PC-9 (cell line): Measurements from ENCODE around the gene LGALS8. TPM values are rescaled to one million over a fixed set of nuclear protein-coding genes. Genes with fewer than 3 reads are reported as not detected.
"Not testable (repeated sequence)": the region's sequence is repeated elsewhere in the genome, so short reads cannot be mapped to it uniquely, and the experiment has no call there.

Experiments
- BruUV-seq: library from RNA; stranded (reverse); fragments of 400-500 nt; replicated peaks from 2 replicates; lab custom pipeline; 2021; lab: Mats Ljungman, UMichigan
- CTCF ChIA-PET: fragments of 300-600 bp; sonication (Branson Sonifier 250); formaldehyde crosslinking; loops from one replicate; lab custom pipeline; 2022; ENCODE audit warnings: antibody characterized with exemption; lab: Charles Lee
- POLR2A ChIA-PET: fragments of 300-600 bp; sonication (Branson Sonifier 250); formaldehyde crosslinking; loops from one replicate; lab custom pipeline; 2022; ENCODE audit warnings: antibody characterized with exemption; ENCODE audit not compliant: unreplicated experiment; lab: Charles Lee
- DNase-seq, 2 experiments: peaks; one replicate each; pipeline versions ENCODE4 v3.0.0 to v3.0.0-alpha.2; 2015 to 2022; ENCODE audit warnings: mixed read lengths in 1 of 2
- H2AFZ ChIP-seq: fragments of 200-600 bp; sonication (generic); 2 replicates; pipeline ENCODE4 v1.8.1; 2017; ENCODE audit warnings: antibody characterized with exemption
- H3F3A ChIP-seq: fragments of 200-600 bp; sonication (generic); 2 replicates; pipeline ENCODE4 v1.8.1; 2017; ENCODE audit warnings: antibody characterized with exemption, mild to moderate bottlenecking, low read depth; ENCODE audit not compliant: insufficient read depth
- H3K27ac ChIP-seq: fragments of 200-600 bp; sonication (generic); 2 replicates; pipeline ENCODE4 v1.6.1; 2016; ENCODE audit warnings: mixed run types
- H3K27me3 ChIP-seq: fragments of 200-600 bp; sonication (generic); 2 replicates; pipeline ENCODE4 v1.6.1; 2016; ENCODE audit warnings: low read depth, mixed run types; ENCODE audit not compliant: insufficient read depth
- H3K36me3 ChIP-seq: fragments of 200-600 bp; sonication (generic); 2 replicates; pipeline ENCODE4 v1.6.1; 2016; ENCODE audit warnings: low read depth, mixed run types
- H3K4me1 ChIP-seq: fragments of 200-600 bp; sonication (generic); replicated peaks from 2 replicates; pipeline ENCODE4 v1.6.1; 2016; ENCODE audit warnings: mixed run types; ENCODE audit not compliant: insufficient read depth
- H3K4me2 ChIP-seq: fragments of 200-600 bp; sonication (generic); 2 replicates; pipeline ENCODE4 v1.6.1; 2017; ENCODE audit warnings: mixed run types
- H3K4me3 ChIP-seq: fragments of 200-600 bp; sonication (generic); 2 replicates; pipeline ENCODE4 v1.6.1; 2016; ENCODE audit warnings: mixed run types
- H3K79me2 ChIP-seq: fragments of 200-600 bp; sonication (generic); 2 replicates; pipeline ENCODE4 v1.6.1; 2017; ENCODE audit warnings: low read depth, mixed run types
- H3K9me2 ChIP-seq: fragments of 200-600 bp; sonication (generic); 2 replicates; pipeline ENCODE4 v1.8.1; 2017; ENCODE audit warnings: mild to moderate bottlenecking; ENCODE audit not compliant: insufficient read depth
- H3K9me3 ChIP-seq: fragments of 200-600 bp; sonication (generic); 2 replicates; pipeline ENCODE4 v1.8.1; 2016; ENCODE audit warnings: low read depth; ENCODE audit not compliant: insufficient read depth
- H4K20me1 ChIP-seq: fragments of 200-600 bp; sonication (generic); 2 replicates; pipeline ENCODE4 v1.8.1; 2017; ENCODE audit not compliant: insufficient read depth
- EZH2 ChIP-seq: fragments of 200-600 bp; sonication (generic); IDR thresholded peaks from 2 replicates; pipeline ENCODE4 v1.8.0; 2017; ENCODE audit warnings: antibody characterized with exemption, low read depth
- intact Hi-C: fragments of 100-400 bp; cut with micrococcal nuclease; formaldehyde crosslinking; loops from one replicate; pipeline ENCODE4 v1.10.0; 2022; ENCODE audit not compliant: unreplicated experiment
- total RNA-seq: library from RNA; stranded (reverse); gene quantifications from 2 replicates; pipeline ENCODE4 v1.2.3, GENCODE V29; 2021
- TF ChIP-seq, protein P1 (sequence below): fragments of 200-600 bp; sonication (generic); conservative IDR thresholded peaks from 2 replicates; pipeline ENCODE4 v1.6.1; 2017; ENCODE audit warnings: mixed run types, antibody characterized with exemption, mild to moderate bottlenecking, moderate library complexity

The LGALS8 gene
- total RNA-seq, 1 experiment from 2014 or later: 59.2 TPM

DNA sequence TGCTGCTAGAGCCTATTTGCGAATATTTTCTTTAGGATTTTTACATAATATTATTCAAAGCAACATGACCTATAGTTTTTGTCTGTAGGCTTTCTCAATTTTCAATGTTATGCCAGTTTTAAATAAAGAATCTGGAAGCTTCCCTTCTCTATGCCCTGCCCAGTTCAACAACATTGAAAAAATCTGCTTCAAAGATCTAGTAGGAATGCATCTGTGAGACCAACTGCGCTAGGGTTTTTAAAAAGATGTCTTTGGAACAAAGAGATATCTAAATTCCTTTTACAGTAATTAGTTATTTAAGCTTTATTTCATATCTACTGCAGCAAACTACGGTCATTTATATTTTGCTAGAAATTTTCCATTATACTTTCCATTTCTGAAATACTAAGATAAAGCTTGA lies 54.9 kb downstream of the LGALS8 start:
- intact Hi-C loops: no loop called here
- BruUV-seq: no TSS peak

DNA sequence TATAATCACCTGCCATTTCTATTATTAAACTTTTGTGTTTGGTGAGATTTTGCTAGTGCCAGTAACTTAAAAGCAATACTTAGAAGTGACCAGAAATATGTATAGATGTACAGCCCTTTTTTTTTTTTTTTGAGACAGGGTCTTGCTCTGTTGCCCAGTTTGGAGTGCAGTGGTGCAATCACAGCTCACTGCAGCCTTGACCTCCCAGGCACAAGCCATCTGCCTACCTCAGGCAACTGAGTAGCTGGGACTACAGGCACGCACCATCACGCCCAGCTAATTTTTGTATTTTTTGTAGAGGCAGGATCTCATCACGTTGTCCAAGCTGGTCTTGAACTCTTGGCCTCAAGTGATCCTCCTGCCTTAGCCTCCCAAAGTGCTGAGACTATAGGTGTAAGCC lies 56.6 kb downstream of the LGALS8 start:
- peaks cover 43% of the 10 kb centered on the region for H3K36me3 ChIP-seq
- BruUV-seq, H2AFZ ChIP-seq, H3K9me3 ChIP-seq, H3K4me3 ChIP-seq, H3K27ac ChIP-seq, H4K20me1 ChIP-seq, H3K27me3 ChIP-seq, DNase-seq, H3K79me2 ChIP-seq, H3F3A ChIP-seq, H3K4me2 ChIP-seq, H3K9me2 ChIP-seq, CTCF ChIA-PET, intact Hi-C loops, H3K4me1 ChIP-seq: not testable (repeated sequence)
- POLR2A ChIA-PET: interaction anchor here (0.5 kb wide), 1 partner anchor 55 kb away, joined by 3 read pairs; no protein-coding TSS in a partner anchor

More for the DNA sequence above, 54.9 kb downstream of the LGALS8 start:
- Histone ChIP-seq H4K20me1 (peaks cover 6% of the 10 kb centered on the region; the same call in 1 of the 2 replicates), H3K9me2 (no peaks in the 10 kb centered on the region), H3K36me3 (peaks cover 36% of the 10 kb centered on the region), H3K79me2 (no peaks in the 10 kb centered on the region), H3K27me3 (no peaks in the 10 kb centered on the region), H2AFZ (no peak overlapping the region), H3K27ac (no peak overlapping the region), H3K4me1 (no peaks in the 10 kb centered on the region), H3F3A (no peaks in the 10 kb centered on the region), H3K4me2 (no peak overlapping the region), H3K9me3 (no peaks in the 10 kb centered on the region), H3K4me3 (no peak overlapping the region)
- ChIA-PET POLR2A (interaction anchor here (0.8 kb wide), 1 partner anchor 139 kb away, joined by 9 read pairs; no protein-coding TSS in a partner anchor), CTCF (no interaction called here)
- no peak for DNase-seq
- no peak for TF ChIP-seq EZH2
- TF ChIP-seq, protein P1, sequence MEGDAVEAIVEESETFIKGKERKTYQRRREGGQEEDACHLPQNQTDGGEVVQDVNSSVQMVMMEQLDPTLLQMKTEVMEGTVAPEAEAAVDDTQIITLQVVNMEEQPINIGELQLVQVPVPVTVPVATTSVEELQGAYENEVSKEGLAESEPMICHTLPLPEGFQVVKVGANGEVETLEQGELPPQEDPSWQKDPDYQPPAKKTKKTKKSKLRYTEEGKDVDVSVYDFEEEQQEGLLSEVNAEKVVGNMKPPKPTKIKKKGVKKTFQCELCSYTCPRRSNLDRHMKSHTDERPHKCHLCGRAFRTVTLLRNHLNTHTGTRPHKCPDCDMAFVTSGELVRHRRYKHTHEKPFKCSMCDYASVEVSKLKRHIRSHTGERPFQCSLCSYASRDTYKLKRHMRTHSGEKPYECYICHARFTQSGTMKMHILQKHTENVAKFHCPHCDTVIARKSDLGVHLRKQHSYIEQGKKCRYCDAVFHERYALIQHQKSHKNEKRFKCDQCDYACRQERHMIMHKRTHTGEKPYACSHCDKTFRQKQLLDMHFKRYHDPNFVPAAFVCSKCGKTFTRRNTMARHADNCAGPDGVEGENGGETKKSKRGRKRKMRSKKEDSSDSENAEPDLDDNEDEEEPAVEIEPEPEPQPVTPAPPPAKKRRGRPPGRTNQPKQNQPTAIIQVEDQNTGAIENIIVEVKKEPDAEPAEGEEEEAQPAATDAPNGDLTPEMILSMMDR: no peak

DNA sequence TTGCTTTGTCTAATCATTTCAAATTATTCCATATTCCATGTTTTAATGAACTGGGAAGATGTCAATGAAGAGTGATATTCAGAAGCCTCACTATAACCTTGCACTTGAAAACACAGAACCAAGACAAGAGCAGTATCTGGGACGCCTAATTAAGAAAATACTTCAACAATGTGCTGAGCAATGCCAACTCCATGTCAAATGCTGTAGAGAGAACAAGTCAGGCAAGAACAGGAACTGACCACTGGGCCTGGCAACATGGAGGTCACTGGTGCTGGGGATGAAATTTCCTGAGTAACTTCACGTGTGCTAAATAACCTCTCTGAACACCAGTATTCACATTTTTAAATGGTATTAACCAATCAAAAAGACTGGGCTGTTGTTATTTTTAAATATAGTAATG lies 57.7 kb downstream of the LGALS8 start:
- Histone ChIP-seq H3K4me3 (no peak overlapping the region), H3K4me2 (no peak overlapping the region), H3K9me2 (no peaks in the 10 kb centered on the region), H3K27ac (no peak overlapping the region), H4K20me1 (peaks cover 6% of the 10 kb centered on the region; the same call in 1 of the 2 replicates), H3K27me3 (no peaks in the 10 kb centered on the region), H3K79me2 (no peaks in the 10 kb centered on the region), H3K36me3 (peaks cover 42% of the 10 kb centered on the region), H3F3A (no peaks in the 10 kb centered on the region), H3K9me3 (no peaks in the 10 kb centered on the region), H3K4me1 (no peaks in the 10 kb centered on the region), H2AFZ (no peak overlapping the region)
- POLR2A ChIA-PET: no interaction called here
- CTCF ChIA-PET: no interaction called here
- no peak for TF ChIP-seq EZH2
- TF ChIP-seq, protein P1: no peak
- intact Hi-C loops: no loop called here
- no TSS peak for BruUV-seq
- no peak for DNase-seq

DNA sequence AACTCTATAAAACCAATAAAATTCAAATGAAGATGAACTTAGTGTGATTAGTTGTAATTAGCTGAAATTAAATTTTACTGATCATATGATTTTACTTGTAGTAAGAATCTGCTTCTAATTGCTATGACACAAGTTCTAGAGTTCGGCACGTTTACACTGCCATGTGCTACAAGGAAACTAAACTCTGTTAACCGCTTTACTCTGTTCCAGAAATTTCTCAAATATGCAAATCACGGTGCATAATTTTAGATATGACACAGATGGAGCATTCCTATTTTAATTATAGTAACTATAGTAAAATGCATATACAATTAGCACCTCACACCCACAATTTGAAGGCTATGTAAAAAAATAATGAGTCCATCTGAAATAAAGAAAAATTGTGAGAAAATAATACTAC lies 65.7 kb downstream of the LGALS8 start:
- Histone ChIP-seq H2AFZ (no peak overlapping the region), H3K27ac (no peak overlapping the region), H3K4me2 (no peak overlapping the region), H3K79me2 (no peaks in the 10 kb centered on the region), H3K4me1 (no peaks in the 10 kb centered on the region), H3K9me2 (no peaks in the 10 kb centered on the region), H3K4me3 (no peak overlapping the region), H3K36me3 (peaks cover 71% of the 10 kb centered on the region), H3F3A (no peaks in the 10 kb centered on the region), H3K9me3 (no peaks in the 10 kb centered on the region), H3K27me3 (no peaks in the 10 kb centered on the region), H4K20me1 (no peaks in the 10 kb centered on the region)
- BruUV-seq: no TSS peak
- intact Hi-C loops: loop anchor here (5.0 kb wide), 1 partner anchor 42 kb away; no protein-coding TSS in a partner anchor
- POLR2A ChIA-PET: no interaction called here
- CTCF ChIA-PET: no interaction called here
- DNase-seq: no peak
- TF ChIP-seq EZH2: no peak
- TF ChIP-seq, protein P1: no peak
